ENCODE results near the gene SLC27A1.

The SLC27A1 gene

GRCh38 chr19:17470068-17470841 lies at the start of gene SLC27A1 (continued):
- no peak for TF ChIP-seq ZNF518A (tag by site-specific recombination; conservative IDR thresholded peaks at IDR 0.05; ENCODE audit: low read depth)
- no peak for TF ChIP-seq ZNF292 (tag by site-specific recombination; IDR thresholded peaks at IDR 0.05; ENCODE audit: borderline replicate concordance, low read depth)
- no peak for TF ChIP-seq ZNF707 (tag by site-specific recombination; IDR thresholded peaks at IDR 0.05)
- TF ChIP-seq ZNF580 (tag by site-specific recombination; IDR thresholded peaks at IDR 0.05) = no peak
- no peak for TF ChIP-seq ZNF112 (tag by site-specific recombination; IDR thresholded peaks at IDR 0.05)
- no peak for TF ChIP-seq ZNF266 (tag by site-specific recombination; IDR thresholded peaks at IDR 0.05; ENCODE audit: low read depth)
- TF ChIP-seq ZNF571 (tag by site-specific recombination; IDR thresholded peaks at IDR 0.05) = no peak
- TF ChIP-seq ZNF600 (tag by site-specific recombination; IDR thresholded peaks at IDR 0.05) = peak; percentile 96
- 0 out of 2 replicates have a peak, but pooled peaks have one; percentile 41 for TF ChIP-seq KLF9 (tag by site-specific recombination; IDR thresholded peaks at IDR 0.05; ENCODE audit: low read depth)
- TF ChIP-seq, protein P1, sequence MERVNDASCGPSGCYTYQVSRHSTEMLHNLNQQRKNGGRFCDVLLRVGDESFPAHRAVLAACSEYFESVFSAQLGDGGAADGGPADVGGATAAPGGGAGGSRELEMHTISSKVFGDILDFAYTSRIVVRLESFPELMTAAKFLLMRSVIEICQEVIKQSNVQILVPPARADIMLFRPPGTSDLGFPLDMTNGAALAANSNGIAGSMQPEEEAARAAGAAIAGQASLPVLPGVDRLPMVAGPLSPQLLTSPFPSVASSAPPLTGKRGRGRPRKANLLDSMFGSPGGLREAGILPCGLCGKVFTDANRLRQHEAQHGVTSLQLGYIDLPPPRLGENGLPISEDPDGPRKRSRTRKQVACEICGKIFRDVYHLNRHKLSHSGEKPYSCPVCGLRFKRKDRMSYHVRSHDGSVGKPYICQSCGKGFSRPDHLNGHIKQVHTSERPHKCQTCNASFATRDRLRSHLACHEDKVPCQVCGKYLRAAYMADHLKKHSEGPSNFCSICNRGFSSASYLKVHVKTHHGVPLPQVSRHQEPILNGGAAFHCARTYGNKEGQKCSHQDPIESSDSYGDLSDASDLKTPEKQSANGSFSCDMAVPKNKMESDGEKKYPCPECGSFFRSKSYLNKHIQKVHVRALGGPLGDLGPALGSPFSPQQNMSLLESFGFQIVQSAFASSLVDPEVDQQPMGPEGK (tag by site-specific recombination; IDR thresholded peaks at IDR 0.05) = peak; percentile 51; the same call in 1 of the 2 replicates
- no peak for TF ChIP-seq ZNF175 (tag by site-specific recombination; IDR thresholded peaks at IDR 0.05)
- peak; percentile 89 for TF ChIP-seq ZNF335 (tag by site-specific recombination; conservative IDR thresholded peaks at IDR 0.05)
- peak; percentile 70 for TF ChIP-seq GLIS1 (tag by site-specific recombination; IDR thresholded peaks at IDR 0.05)
- no peak for TF ChIP-seq TCF7L2 (IDR thresholded peaks at IDR 0.05; ENCODE audit: borderline replicate concordance, low read depth, low read length)
- peak; percentile 31; the same call in 1 of the 2 replicates for TF ChIP-seq EGR2 (tag by site-specific recombination; IDR thresholded peaks at IDR 0.05; ENCODE audit: low read depth)
- TF ChIP-seq, protein P2, sequence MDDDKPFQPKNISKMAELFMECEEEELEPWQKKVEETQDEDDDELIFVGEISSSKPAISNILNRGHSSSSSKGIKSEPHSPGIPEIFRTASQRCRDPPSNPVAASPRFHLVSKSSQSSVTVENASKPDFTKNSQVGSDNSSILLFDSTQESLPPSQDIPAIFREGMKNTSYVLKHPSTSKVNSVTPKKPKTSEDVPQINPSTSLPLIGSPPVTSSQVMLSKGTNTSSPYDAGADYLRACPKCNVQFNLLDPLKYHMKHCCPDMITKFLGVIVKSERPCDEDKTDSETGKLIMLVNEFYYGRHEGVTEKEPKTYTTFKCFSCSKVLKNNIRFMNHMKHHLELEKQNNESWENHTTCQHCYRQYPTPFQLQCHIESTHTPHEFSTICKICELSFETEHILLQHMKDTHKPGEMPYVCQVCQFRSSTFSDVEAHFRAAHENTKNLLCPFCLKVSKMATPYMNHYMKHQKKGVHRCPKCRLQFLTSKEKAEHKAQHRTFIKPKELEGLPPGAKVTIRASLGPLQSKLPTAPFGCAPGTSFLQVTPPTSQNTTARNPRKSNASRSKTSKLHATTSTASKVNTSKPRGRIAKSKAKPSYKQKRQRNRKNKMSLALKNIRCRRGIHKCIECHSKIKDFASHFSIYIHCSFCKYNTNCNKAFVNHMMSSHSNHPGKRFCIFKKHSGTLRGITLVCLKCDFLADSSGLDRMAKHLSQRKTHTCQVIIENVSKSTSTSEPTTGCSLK (tag by site-specific recombination; IDR thresholded peaks at IDR 0.05) = no peak
- peak; percentile 88 for TF ChIP-seq KLF10 (tag by site-specific recombination; IDR thresholded peaks at IDR 0.05)
- TF ChIP-seq PRDM10 (tag by site-specific recombination; IDR thresholded peaks at IDR 0.05) = peak; percentile 70
- peak; percentile 75 for TF ChIP-seq KLF16 (tag by site-specific recombination; IDR thresholded peaks at IDR 0.05)
- peak; percentile 59; the same call in 1 of the 2 replicates for TF ChIP-seq GLIS2 (tag by site-specific recombination; IDR thresholded peaks at IDR 0.05)
- TF ChIP-seq, protein P3, sequence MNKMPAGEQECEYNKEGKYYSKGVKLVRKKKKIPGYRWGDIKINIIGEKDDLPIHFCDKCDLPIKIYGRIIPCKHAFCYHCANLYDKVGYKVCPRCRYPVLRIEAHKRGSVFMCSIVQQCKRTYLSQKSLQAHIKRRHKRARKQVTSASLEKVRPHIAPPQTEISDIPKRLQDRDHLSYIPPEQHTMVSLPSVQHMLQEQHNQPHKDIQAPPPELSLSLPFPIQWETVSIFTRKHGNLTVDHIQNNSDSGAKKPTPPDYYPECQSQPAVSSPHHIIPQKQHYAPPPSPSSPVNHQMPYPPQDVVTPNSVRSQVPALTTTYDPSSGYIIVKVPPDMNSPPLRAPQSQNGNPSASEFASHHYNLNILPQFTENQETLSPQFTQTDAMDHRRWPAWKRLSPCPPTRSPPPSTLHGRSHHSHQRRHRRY (tag by site-specific recombination; IDR thresholded peaks at IDR 0.05) = no peak
